Astrocyte (in vitro differentiated cells and primary cell): Measurements from ENCODE around the gene MAEA.

ENCODE experiments used
- EZH2 ChIP-seq: IDR thresholded peaks from 2 replicates; pipeline ENCODE4 v1.6.1; 2012; ENCODE audit warnings: mild to moderate bottlenecking, low read length, inconsistent platforms; ENCODE audit not compliant: insufficient read depth
- TF ChIP-seq, protein P1 (sequence below): IDR thresholded peaks from 2 replicates; pipeline ENCODE4 v1.5.1; 2011; ENCODE audit warnings: low read depth, mild to moderate bottlenecking, inconsistent platforms, low read length, moderate library complexity; ENCODE audit not compliant: insufficient read depth

DNA sequence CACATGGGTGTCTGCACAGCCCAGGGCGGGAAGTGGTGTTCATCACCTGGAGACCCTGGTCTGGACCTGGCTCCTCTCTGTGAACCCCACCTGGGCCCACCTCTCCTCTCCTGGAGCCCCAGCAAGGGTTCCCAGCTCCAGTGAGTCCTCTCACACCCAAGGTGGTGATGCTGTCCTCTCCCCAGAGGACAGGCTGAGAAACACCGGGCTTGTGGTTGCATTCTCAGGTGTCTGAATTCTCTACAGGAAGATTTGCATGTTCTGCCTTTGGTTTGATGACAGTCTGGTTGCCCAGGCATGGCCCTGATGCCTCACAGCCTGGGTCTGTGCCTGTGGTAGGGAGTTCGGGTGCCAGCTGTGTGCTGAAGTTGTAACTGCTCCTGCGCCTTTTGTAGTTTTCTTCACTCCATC lies 3.8 kb downstream of the MAEA start:
- TF ChIP-seq, protein P1, sequence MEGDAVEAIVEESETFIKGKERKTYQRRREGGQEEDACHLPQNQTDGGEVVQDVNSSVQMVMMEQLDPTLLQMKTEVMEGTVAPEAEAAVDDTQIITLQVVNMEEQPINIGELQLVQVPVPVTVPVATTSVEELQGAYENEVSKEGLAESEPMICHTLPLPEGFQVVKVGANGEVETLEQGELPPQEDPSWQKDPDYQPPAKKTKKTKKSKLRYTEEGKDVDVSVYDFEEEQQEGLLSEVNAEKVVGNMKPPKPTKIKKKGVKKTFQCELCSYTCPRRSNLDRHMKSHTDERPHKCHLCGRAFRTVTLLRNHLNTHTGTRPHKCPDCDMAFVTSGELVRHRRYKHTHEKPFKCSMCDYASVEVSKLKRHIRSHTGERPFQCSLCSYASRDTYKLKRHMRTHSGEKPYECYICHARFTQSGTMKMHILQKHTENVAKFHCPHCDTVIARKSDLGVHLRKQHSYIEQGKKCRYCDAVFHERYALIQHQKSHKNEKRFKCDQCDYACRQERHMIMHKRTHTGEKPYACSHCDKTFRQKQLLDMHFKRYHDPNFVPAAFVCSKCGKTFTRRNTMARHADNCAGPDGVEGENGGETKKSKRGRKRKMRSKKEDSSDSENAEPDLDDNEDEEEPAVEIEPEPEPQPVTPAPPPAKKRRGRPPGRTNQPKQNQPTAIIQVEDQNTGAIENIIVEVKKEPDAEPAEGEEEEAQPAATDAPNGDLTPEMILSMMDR = no peak
- TF ChIP-seq EZH2 = no peak
